Measurements from ENCODE around the gene LEUTX. TPM values are rescaled to one million over a fixed set of nuclear protein-coding genes. Genes with fewer than 3 reads are reported as not detected.
A peak's percentile ranks its signal among the peaks of the same experiment; 100 is the strongest.

Gene LEUTX
- total RNA-seq, 1 donor from 2014 or later = not detected

GRCh38 chr19:39824143-39825092 is 45.8 kb downstream of the LEUTX start:
- DNase-seq (ENCODE audit: low read depth) = peak; percentile 91

GRCh38 chr19:39825093-39825463 is 46.4 kb downstream of the LEUTX start:
- no peak for DNase-seq (ENCODE audit: low read depth)

- no peak for DNase-seq (ENCODE audit: low read depth)
These were observed 47.0 kb downstream of the LEUTX start for GRCh38 chr19:39825531-39826076.

- DNase-seq (ENCODE audit: low read depth) = no peak
These were observed 47.8 kb downstream of the LEUTX start for GRCh38 chr19:39826311-39826945.

GRCh38 chr19:39827216-39827615 is 48.6 kb downstream of the LEUTX start:
- no peak for DNase-seq (ENCODE audit: low read depth)

GRCh38 chr19:39828015-39828653 is 49.5 kb downstream of the LEUTX start:
- DNase-seq (ENCODE audit: low read depth) = no peak

GRCh38 chr19:39828654-39829032 is 50.0 kb downstream of the LEUTX start:
- DNase-seq (ENCODE audit: low read depth) = no peak

GRCh38 chr19:39829702-39830275 is 51.1 kb downstream of the LEUTX start:
- no peak for DNase-seq (ENCODE audit: low read depth)

GRCh38 chr19:39830406-39830805 is 51.8 kb downstream of the LEUTX start:
- no peak for DNase-seq (ENCODE audit: low read depth)

GRCh38 chr19:39830847-39831246 is 52.2 kb downstream of the LEUTX start:
- no peak for DNase-seq (ENCODE audit: low read depth)

GRCh38 chr19:39831679-39832078 is 53.0 kb downstream of the LEUTX start:
- DNase-seq (ENCODE audit: low read depth) = no peak

- no peak for DNase-seq (ENCODE audit: low read depth)
These were observed 53.9 kb downstream of the LEUTX start for GRCh38 chr19:39832341-39833083.

GRCh38 chr19:39833160-39833463 is 54.5 kb downstream of the LEUTX start:
- DNase-seq (ENCODE audit: low read depth) = no peak

- DNase-seq (ENCODE audit: low read depth) = peak; percentile 93
These were observed 55.0 kb downstream of the LEUTX start, which contains the start of gene DYRK1B for GRCh38 chr19:39833464-39834286. TSS of gene DYRK1B (minus strand) at chr19:39834162. CDS start at chr19:39831867, 2,295 bp downstream.

- DNase-seq (ENCODE audit: low read depth) = no peak
These were observed 55.7 kb downstream of the LEUTX start for GRCh38 chr19:39834287-39834841.

Other genes starting within 250 kb of the LEUTX start
- gene EID2B, start 246.0 kb upstream of the LEUTX start, total RNA-seq = 2.1 and 2.5 TPM in 2 replicates
- 5.4 and 16.9 TPM in 2 replicates for gene EID2, start 238.7 kb upstream of the LEUTX start, total RNA-seq
- gene LGALS13, start 176.3 kb upstream of the LEUTX start, total RNA-seq = not detected in 2 replicates
- gene LGALS16, start 122.9 kb upstream of the LEUTX start, total RNA-seq = not detected in 2 replicates
- not detected in 2 replicates for gene LGALS14, start 74.4 kb upstream of the LEUTX start, total RNA-seq
- gene CLC, start 40.8 kb upstream of the LEUTX start, total RNA-seq = not detected in 2 replicates
- 9.9 and 47.1 TPM in 2 replicates for gene DYRK1B, start 55.3 kb downstream of the LEUTX start, total RNA-seq
- gene FBL, start 67.5 kb downstream of the LEUTX start, total RNA-seq = 89.2 and 159 TPM in 2 replicates
- gene FCGBP, start 155.8 kb downstream of the LEUTX start, total RNA-seq = 1.9 and 26.3 TPM in 2 replicates
- 128 and 155 TPM in 2 replicates for gene PSMC4, start 192.3 kb downstream of the LEUTX start, total RNA-seq
- 0.52 and 5.7 TPM in 2 replicates for gene ZNF546, start 218.2 kb downstream of the LEUTX start, total RNA-seq

All from renal cortical epithelial cell (primary cell).